Esophagus muscularis mucosa (tissue), 4 donors: ENCODE results near the gene PCNX3.

Experiments
- CTCF ChIP-seq, 3 experiments: fragments of 200-600 bp in 2 of 3; fragments of 450-650 bp in 1 of 3; sonication (generic) in 2 of 3; IDR thresholded peaks; one replicate each; pipeline ENCODE4 v1.5.1; 2017 to 2019; ENCODE audit warnings: antibody characterized with exemption in 3 of 3, mild to moderate bottlenecking in 2 of 3, moderate library complexity in 1 of 3
- EP300 ChIP-seq: sonication (generic); formaldehyde crosslinking; IDR thresholded peaks from one replicate; pipeline ENCODE4 v1.6.1; 2017; ENCODE audit warnings: antibody characterized with exemption
- POLR2A ChIP-seq: fragments of 450-650 bp; IDR thresholded peaks from one replicate; pipeline ENCODE4 v1.6.1; 2017; ENCODE audit warnings: antibody characterized with exemption, moderate library complexity, mild to moderate bottlenecking, low read depth

- TF ChIP-seq POLR2A (no peak), CTCF (IDR thresholded peaks at IDR 0.05) (no peak), EP300 (no peak)
These were observed 29.3 kb upstream of the PCNX3 start for GRCh38 chr11:65586247-65586630.
